GM12873 (cell line): ENCODE results near the gene MAJIN.

Experiments
- TF ChIP-seq, protein P1 (sequence below): IDR thresholded peaks from 2 replicates; pipeline ENCODE4 v1.5.1; 2012; ENCODE audit warnings: low read depth, mild to moderate bottlenecking, moderate library complexity, low read length, control low read depth; ENCODE audit not compliant: insufficient read depth; ENCODE audit errors: missing control alignments

MAJIN gene

DNA sequence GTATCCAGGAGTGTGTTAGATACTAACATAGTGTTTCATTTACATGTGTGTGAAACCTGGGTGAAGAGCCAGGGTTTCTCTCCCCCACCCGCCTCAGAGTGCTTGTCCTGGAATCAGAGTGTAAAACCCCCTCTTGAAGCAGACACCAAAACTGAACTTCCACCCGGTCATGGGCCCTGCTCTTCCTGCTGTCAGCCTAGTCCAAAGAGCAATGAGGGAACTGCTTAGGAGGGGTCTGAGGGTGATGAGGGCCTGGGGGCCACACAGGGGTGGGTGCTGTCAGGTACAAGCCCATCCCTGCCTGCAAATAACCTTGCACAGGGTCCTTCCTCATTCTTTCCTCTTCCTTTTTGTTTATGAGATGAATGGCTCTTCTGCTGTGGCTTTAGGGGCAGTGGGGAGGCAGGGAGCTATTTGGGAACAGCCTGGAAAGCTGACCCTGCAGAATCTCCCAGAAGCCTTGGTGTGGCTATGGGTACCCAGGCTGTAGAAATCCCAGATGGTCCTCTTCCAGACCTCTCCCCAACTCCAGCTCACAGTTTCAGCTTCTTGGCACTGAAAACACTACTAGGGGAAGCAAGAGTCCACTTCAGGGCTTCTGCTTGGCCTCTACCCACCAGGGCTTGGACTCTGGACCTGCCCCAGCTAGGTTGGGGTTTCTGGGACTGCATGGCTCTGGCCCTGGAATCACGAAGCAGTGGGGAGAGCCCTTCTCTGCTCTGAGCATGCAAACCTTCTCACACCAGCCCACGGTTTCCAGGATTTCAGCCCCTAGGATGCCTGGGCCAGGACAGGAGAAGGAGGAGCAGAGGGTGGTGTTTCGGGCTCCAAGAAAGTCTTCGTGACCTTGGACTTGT, 16.3 kb upstream of the MAJIN start:
- TF ChIP-seq, protein P1, sequence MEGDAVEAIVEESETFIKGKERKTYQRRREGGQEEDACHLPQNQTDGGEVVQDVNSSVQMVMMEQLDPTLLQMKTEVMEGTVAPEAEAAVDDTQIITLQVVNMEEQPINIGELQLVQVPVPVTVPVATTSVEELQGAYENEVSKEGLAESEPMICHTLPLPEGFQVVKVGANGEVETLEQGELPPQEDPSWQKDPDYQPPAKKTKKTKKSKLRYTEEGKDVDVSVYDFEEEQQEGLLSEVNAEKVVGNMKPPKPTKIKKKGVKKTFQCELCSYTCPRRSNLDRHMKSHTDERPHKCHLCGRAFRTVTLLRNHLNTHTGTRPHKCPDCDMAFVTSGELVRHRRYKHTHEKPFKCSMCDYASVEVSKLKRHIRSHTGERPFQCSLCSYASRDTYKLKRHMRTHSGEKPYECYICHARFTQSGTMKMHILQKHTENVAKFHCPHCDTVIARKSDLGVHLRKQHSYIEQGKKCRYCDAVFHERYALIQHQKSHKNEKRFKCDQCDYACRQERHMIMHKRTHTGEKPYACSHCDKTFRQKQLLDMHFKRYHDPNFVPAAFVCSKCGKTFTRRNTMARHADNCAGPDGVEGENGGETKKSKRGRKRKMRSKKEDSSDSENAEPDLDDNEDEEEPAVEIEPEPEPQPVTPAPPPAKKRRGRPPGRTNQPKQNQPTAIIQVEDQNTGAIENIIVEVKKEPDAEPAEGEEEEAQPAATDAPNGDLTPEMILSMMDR = no peak

DNA sequence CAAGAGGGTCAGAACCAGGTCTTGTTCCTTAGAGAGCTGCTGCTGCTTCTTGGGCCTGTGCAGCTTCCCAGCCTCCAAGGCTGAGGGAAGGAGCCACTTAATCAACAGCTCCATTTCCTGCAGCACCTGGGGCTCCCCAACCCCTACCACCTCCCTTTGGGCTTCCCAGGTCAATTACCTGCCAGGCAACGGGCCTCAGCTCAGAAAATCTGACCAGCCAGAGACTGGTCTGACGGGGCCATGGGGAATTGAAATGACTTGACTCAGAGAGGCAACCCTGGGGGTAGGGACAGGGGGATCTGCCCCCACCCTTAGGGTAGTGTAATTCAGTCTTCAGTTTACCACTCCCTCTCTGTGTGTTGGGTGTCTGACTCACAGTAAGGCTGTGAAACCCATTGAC, 4.7 kb upstream of the MAJIN start:
- TF ChIP-seq, protein P1 = no peak

DNA sequence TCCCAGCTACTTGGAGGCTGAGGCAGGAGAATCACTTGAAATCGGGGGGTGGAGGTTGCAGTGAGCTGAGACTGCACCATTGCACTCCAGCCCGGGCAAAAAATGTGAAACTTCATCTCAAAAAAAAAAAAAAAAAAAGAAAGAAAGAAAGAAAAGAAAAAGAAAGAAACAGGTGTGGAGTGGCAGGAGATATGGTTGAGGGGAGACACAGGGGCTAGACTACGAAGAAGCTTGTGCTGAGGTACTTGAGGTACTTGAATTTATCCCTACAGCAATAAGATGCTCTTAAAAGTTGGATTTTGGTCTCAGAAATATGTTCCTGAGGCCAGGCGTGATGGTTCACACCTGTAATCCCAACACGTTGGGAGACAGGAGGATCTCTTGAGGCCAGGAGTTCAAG, 2.2 kb upstream of the MAJIN start:
- TF ChIP-seq, protein P1 = no peak

DNA sequence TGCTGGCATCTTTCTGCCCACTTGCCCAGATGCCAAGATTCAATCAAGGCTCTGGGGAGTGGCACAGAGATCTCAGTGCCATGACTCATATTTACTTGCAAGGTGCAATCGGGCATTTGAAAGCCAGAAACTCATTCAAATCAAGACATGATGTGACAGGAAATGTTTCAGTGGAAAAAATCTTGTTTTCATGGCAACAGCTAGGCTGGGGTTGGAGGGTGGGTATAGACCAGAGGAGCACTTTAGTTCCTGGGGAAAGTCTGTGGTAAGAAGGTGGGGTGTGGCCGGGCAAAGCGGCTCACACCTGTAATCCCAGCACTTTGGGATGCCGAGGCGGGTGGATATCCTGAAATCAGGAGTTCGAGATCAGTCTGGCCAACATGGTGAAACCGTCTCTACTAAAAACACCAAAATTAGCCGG, 1.2 kb downstream of the MAJIN start:
- TF ChIP-seq, protein P1 = no peak

DNA sequence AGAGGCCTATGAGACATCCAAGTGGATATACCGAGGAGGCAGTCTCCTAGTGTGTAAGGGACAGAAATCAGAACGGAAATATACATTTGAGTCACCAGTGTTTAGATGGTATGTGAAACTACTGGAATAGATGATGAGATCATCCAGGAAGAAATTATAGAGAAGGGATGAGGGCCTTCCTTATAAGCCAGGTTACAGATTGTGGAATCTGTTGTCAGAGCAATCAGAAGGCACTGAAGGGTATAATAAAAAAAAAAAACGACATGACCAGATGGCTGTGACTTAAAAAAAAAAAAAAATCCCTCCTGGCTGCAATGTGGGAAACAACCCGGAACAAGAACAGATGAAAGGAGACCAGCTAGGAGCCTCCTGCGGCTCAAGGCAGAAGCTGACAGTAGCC, 2.7 kb downstream of the MAJIN start:
- TF ChIP-seq, protein P1 = no peak

DNA sequence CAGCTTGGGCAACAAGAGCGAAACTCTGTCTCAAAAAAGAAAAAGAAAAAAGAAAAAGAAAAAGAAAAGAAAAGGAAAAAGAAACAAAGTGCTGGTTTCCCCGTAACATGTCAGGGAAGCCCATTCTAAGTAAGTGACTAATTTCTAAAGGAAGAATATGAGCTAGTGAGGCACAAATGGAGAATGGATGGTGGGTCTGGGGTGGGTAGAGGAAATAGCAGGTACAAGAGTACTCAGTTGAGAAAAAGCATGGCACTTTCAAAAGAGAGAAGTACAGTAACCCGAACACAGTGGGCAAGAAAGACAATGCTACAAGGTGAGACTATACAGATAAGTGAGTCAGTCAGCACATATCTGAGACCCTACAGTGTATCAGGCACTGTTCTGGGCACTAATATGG, 4.5 kb downstream of the MAJIN start:
- TF ChIP-seq, protein P1 = no peak

DNA sequence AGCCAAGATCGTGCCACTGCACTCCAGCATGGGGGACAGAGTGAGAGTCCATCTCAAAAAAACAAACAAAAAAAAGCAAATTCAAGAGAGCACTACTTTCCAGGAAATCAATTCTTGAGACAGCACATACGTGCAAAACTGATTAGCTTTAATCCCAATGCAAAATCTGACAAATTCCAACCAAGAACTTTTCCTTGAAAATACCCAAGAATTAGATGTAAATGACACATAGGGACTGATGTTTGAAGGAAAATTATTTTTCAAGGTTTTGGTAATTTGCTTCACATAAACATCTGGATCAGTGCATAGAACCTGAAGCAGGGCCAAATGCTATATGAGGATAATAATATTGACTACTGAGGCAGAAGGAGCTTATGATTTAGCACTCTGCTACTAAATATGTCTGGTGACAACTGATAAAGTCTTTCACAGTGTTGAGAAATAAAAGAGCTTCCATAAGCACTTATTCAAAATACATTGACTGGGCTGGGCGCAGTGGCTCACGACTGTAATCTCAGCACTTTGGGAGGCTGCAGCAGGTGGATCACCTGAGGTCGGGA, 8.8 kb downstream of the MAJIN start:
- TF ChIP-seq, protein P1 = no peak
